Measurements from ENCODE around the gene FMN1.

FMN1 gene

GRCh38 chr15:33158366-33158765 lies 36.1 kb downstream of the FMN1 start:
- in situ Hi-C loops (cut with HindIII; ENCODE audit: low sequenced_read_pairs), result no loop called here

GRCh38 chr15:33157371-33158037 lies 37.0 kb downstream of the FMN1 start:
- in situ Hi-C loops (cut with HindIII; ENCODE audit: low sequenced_read_pairs), result no loop called here

- in situ Hi-C loops (cut with HindIII; ENCODE audit: low sequenced_read_pairs), result no loop called here
Measured at GRCh38 chr15:33155691-33156420, 38.7 kb downstream of the FMN1 start.

GRCh38 chr15:33154351-33155166 lies 40.0 kb downstream of the FMN1 start:
- in situ Hi-C loops (cut with HindIII; ENCODE audit: low sequenced_read_pairs), result no loop called here

GRCh38 chr15:33153548-33153947 lies 41.0 kb downstream of the FMN1 start:
- in situ Hi-C loops (cut with HindIII; ENCODE audit: low sequenced_read_pairs), result no loop called here

- in situ Hi-C loops (cut with HindIII; ENCODE audit: low sequenced_read_pairs), result no loop called here
Measured at GRCh38 chr15:33152502-33153109, 41.9 kb downstream of the FMN1 start.

- in situ Hi-C loops (cut with HindIII; ENCODE audit: low sequenced_read_pairs), result no loop called here
Measured at GRCh38 chr15:33150971-33151370, 43.5 kb downstream of the FMN1 start.

- in situ Hi-C loops (cut with HindIII; ENCODE audit: low sequenced_read_pairs), result no loop called here
Measured at GRCh38 chr15:33150431-33150941, 44.0 kb downstream of the FMN1 start.

GRCh38 chr15:33149919-33150318 lies 44.6 kb downstream of the FMN1 start:
- in situ Hi-C loops (cut with HindIII; ENCODE audit: low sequenced_read_pairs), result loop anchor here (25.0 kb wide), 1 partner anchor 138 kb away; no protein-coding TSS in a partner anchor

- in situ Hi-C loops (cut with HindIII; ENCODE audit: low sequenced_read_pairs), result loop anchor here (25.0 kb wide), 1 partner anchor 136 kb away; no protein-coding TSS in a partner anchor
Measured at GRCh38 chr15:33148129-33148751, 46.3 kb downstream of the FMN1 start.

GRCh38 chr15:33146051-33146450 lies 48.5 kb downstream of the FMN1 start:
- in situ Hi-C loops (cut with HindIII; ENCODE audit: low sequenced_read_pairs), result loop anchor here (25.0 kb wide), 1 partner anchor 134 kb away; no protein-coding TSS in a partner anchor

- in situ Hi-C loops (cut with HindIII; ENCODE audit: low sequenced_read_pairs), result loop anchor here (25.0 kb wide), 1 partner anchor 133 kb away; no protein-coding TSS in a partner anchor
Measured at GRCh38 chr15:33145447-33145846, 49.1 kb downstream of the FMN1 start.

- in situ Hi-C loops (cut with HindIII; ENCODE audit: low sequenced_read_pairs), result loop anchor here (25.0 kb wide), 1 partner anchor 130 kb away; no protein-coding TSS in a partner anchor
Measured at GRCh38 chr15:33142708-33143107, 51.8 kb downstream of the FMN1 start.

GRCh38 chr15:33138000-33138399 lies 56.5 kb downstream of the FMN1 start:
- in situ Hi-C loops (cut with HindIII; ENCODE audit: low sequenced_read_pairs), result loop anchor here (25.0 kb wide), 1 partner anchor 126 kb away; no protein-coding TSS in a partner anchor

- in situ Hi-C loops (cut with HindIII; ENCODE audit: low sequenced_read_pairs), result loop anchor here (25.0 kb wide), 1 partner anchor 125 kb away; no protein-coding TSS in a partner anchor
Measured at GRCh38 chr15:33137101-33137500, 57.4 kb downstream of the FMN1 start.

GRCh38 chr15:33136353-33136752 lies 58.2 kb downstream of the FMN1 start:
- in situ Hi-C loops (cut with HindIII; ENCODE audit: low sequenced_read_pairs), result loop anchor here (25.0 kb wide), 1 partner anchor 124 kb away; no protein-coding TSS in a partner anchor

- in situ Hi-C loops (cut with HindIII; ENCODE audit: low sequenced_read_pairs), result loop anchor here (25.0 kb wide), 1 partner anchor 123 kb away; no protein-coding TSS in a partner anchor
Measured at GRCh38 chr15:33135355-33135781, 59.1 kb downstream of the FMN1 start.

- in situ Hi-C loops (cut with HindIII; ENCODE audit: low sequenced_read_pairs), result loop anchor here (25.0 kb wide), 1 partner anchor 121 kb away; no protein-coding TSS in a partner anchor
Measured at GRCh38 chr15:33132722-33133345, 61.7 kb downstream of the FMN1 start.

- in situ Hi-C loops (cut with HindIII; ENCODE audit: low sequenced_read_pairs), result loop anchor here (25.0 kb wide), 1 partner anchor 120 kb away; no protein-coding TSS in a partner anchor
Measured at GRCh38 chr15:33132233-33132580, 62.3 kb downstream of the FMN1 start.
